OCI-LY7 (cell line): ENCODE results near the gene RAB11FIP4. TPM values are rescaled to one million over a fixed set of nuclear protein-coding genes. Genes with fewer than 3 reads are reported as not detected.

Source experiments
- BruUV-seq: library from RNA; stranded (reverse); fragments of 400-500 nt; replicated peaks from 2 replicates; lab custom pipeline; 2021; lab: Mats Ljungman, UMichigan
- CTCF ChIA-PET: fragments of 300-600 bp; sonication (Branson Sonifier 250); formaldehyde crosslinking; loops from one replicate; lab custom pipeline; 2022; ENCODE audit warnings: antibody characterized with exemption; ENCODE audit not compliant: unreplicated experiment; lab: Charles Lee
- POLR2A ChIA-PET: fragments of 300-600 bp; sonication (Branson Sonifier 250); formaldehyde crosslinking; loops from one replicate; lab custom pipeline; 2022; ENCODE audit warnings: antibody characterized with exemption; lab: Charles Lee
- DNase-seq: peaks from one replicate; pipeline ENCODE4 v3.0.0-alpha.2; 2015; ENCODE audit warnings: low spot score
- H2AFZ ChIP-seq: fragments of 200-600 bp; sonication (generic), shearing (Covaris generic); 2 replicates; pipeline ENCODE4 v1.6.1; 2014; ENCODE audit warnings: mild to moderate bottlenecking, antibody characterized with exemption, low read length, moderate library complexity
- H3K27ac ChIP-seq: fragments of 200-600 bp; sonication (generic); 2 replicates; pipeline ENCODE4 v1.5.1; 2014; ENCODE audit warnings: mixed run types, low read depth, mild to moderate bottlenecking, moderate library complexity, low read length, inconsistent platforms; ENCODE audit not compliant: poor library complexity, severe bottlenecking
- H3K36me3 ChIP-seq: fragments of 200-600 bp; sonication (generic); 2 replicates; pipeline ENCODE4 v1.6.1; 2014; ENCODE audit warnings: mild to moderate bottlenecking, antibody characterized with exemption, low read length, moderate library complexity, mixed read lengths; ENCODE audit not compliant: insufficient read depth
- H3K4me1 ChIP-seq: fragments of 200-600 bp; sonication (generic); 2 replicates; pipeline ENCODE4 v1.5.1; 2014; ENCODE audit warnings: mild to moderate bottlenecking, low read length; ENCODE audit not compliant: insufficient read depth, poor library complexity, severe bottlenecking
- H3K4me2 ChIP-seq: fragments of 200-600 bp; sonication (generic); 2 replicates; pipeline ENCODE4 v1.6.1; 2014; ENCODE audit warnings: mild to moderate bottlenecking, low read length
- H3K4me3 ChIP-seq: fragments of 200-600 bp; sonication (generic); 2 replicates; pipeline ENCODE4 v1.5.1; 2014; ENCODE audit warnings: mild to moderate bottlenecking, low read depth, low read length; ENCODE audit not compliant: poor library complexity, severe bottlenecking
- H3K79me2 ChIP-seq: fragments of 200-600 bp; sonication (generic); 2 replicates; pipeline ENCODE4 v1.6.1; 2016; ENCODE audit warnings: low read depth, mild to moderate bottlenecking, low read length, moderate library complexity, mixed read lengths; ENCODE audit not compliant: insufficient read depth
- H3K9me2 ChIP-seq: fragments of 200-600 bp; sonication (generic); 2 replicates; pipeline ENCODE4 v1.6.1; 2016; ENCODE audit warnings: mild to moderate bottlenecking, low read length, mixed read lengths; ENCODE audit not compliant: insufficient read depth
- H3K9me3 ChIP-seq: fragments of 200-600 bp; sonication (generic); 2 replicates; pipeline ENCODE4 v1.6.1; 2014; ENCODE audit warnings: mild to moderate bottlenecking, mixed run types, low read length, mixed read lengths
- H4K20me1 ChIP-seq: fragments of 200-600 bp; sonication (generic); 2 replicates; pipeline ENCODE4 v1.6.1; 2014; ENCODE audit warnings: mild to moderate bottlenecking, antibody characterized with exemption, low read length, moderate library complexity, mixed read lengths; ENCODE audit not compliant: insufficient read depth
- CTCF ChIP-seq: fragments of 200-600 bp; sonication (generic); conservative IDR thresholded peaks from 2 replicates; pipeline ENCODE4 v1.5.1; 2014; ENCODE audit warnings: mild to moderate bottlenecking, antibody characterized with exemption, low read length, moderate library complexity, mixed read lengths
- EZH2phosphoT487 ChIP-seq: fragments of 200-600 bp; sonication (generic); IDR thresholded peaks from 2 replicates; pipeline ENCODE4 v1.6.1; 2018; ENCODE audit warnings: low read depth, borderline replicate concordance, mild to moderate bottlenecking, mixed run types, antibody characterized with exemption, low read length, moderate library complexity, mixed read lengths
- intact Hi-C: fragments of 100-400 bp; cut with micrococcal nuclease; formaldehyde crosslinking; loops from one replicate; pipeline ENCODE4 v1.10.0; 2022; ENCODE audit not compliant: unreplicated experiment
- total RNA-seq, 2 experiments: library from RNA; depleted of rRNA in 1 of 2; stranded (reverse); fragments of >200 nt in 1 of 2; shearing (Covaris generic) in 1 of 2; gene quantifications; 2 replicates each; pipeline ENCODE4 v1.2.3, GENCODE V29; 2014 to 2022

RAB11FIP4 gene
- total RNA-seq, 2 experiments from 2014 or later = 5.8 to 15.0 TPM

GRCh38 chr17:31550389-31551056 lies 159.0 kb downstream of the RAB11FIP4 start:
- Histone ChIP-seq H3K4me2 (peak overlapping the region; percentile 71), H4K20me1 (no peaks in the 10 kb centered on the region), H2AFZ (peak overlapping the region; percentile 14; the same call in 1 of the 2 replicates), H3K79me2 (no peaks in the 10 kb centered on the region), H3K27ac (peak overlapping the region; percentile 3), H3K4me1 (peaks cover 28% of the 10 kb centered on the region), H3K9me3 (no peaks in the 10 kb centered on the region), H3K4me3 (peak overlapping the region; percentile 97), H3K36me3 (no peaks in the 10 kb centered on the region), H3K9me2 (no peaks in the 10 kb centered on the region)
- ChIA-PET CTCF (no interaction called here), POLR2A (interaction anchor here (1.4 to 1.8 kb wide), 3 partner anchors 13 to 307 kb away, joined by 5 to 10 read pairs (median 9); no protein-coding TSS in a partner anchor)
- no peak for DNase-seq
- BruUV-seq = no TSS peak
- intact Hi-C loops = no loop called here
- TF ChIP-seq EZH2phosphoT487 (no peak), CTCF (no peak)

DNA sequence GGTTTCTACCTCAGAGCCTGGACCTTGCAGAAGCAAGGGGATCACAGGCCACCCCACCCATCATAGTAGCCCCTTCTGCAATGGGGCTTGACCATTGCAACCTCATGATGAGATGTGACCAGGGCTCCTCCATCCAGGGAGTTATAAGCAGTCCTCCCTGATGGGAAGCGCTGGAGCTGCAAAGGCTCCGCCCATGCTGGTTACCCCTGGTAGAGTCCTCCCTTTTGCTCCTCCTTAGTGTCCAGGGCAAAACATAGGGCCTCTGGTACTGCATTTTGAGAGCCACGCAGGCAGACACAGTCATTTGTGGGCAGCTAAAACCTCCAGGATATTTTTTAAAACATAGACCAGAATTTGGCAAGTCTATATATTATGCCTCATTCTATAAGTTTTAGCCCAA lies 161.1 kb downstream of the RAB11FIP4 start:
- H3K9me3 ChIP-seq = no peaks in the 10 kb centered on the region
- no peaks in the 10 kb centered on the region for H3K36me3 ChIP-seq
- no peak overlapping the region for H3K4me3 ChIP-seq
- no TSS peak for BruUV-seq
- no peak overlapping the region for H3K4me2 ChIP-seq
- POLR2A ChIA-PET = interaction anchor here (0.7 kb wide), 1 partner anchor 10 kb away, joined by 3 read pairs; no protein-coding TSS in a partner anchor
- no peak overlapping the region for H3K27ac ChIP-seq
- no peaks in the 10 kb centered on the region for H3K9me2 ChIP-seq
- no peak for TF ChIP-seq CTCF
- TF ChIP-seq EZH2phosphoT487 = no peak
- H2AFZ ChIP-seq = no peak overlapping the region
- no peak for DNase-seq
- CTCF ChIA-PET = no interaction called here
- peaks cover 30% of the 10 kb centered on the region for H3K4me1 ChIP-seq
- no peaks in the 10 kb centered on the region for H3K79me2 ChIP-seq
- intact Hi-C loops = no loop called here
- H4K20me1 ChIP-seq = no peaks in the 10 kb centered on the region

DNA sequence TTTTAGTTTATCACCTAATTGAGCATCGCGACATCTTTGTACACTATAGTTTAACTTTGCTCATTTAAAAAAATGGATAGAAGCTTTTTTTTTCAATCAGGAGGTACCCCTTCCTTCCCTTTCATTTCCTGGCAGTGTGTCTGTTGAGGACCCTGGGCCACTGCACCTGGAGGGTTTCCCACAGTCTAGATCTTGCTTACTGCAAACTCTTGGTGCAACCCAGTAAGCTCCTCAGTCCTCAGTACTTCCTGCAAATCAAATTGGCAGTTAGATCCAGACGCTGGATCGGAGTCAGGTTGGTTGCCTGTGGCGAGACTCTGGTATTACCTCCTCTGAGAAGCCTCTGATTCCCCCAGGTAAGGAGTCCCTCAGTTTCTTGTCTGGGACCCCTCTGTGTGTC lies 162.0 kb downstream of the RAB11FIP4 start:
- H4K20me1 ChIP-seq = no peaks in the 10 kb centered on the region
- ChIA-PET POLR2A (interaction anchor here (0.7 to 1.5 kb wide), 2 partner anchors 11 to 18 kb away, joined by 3 to 7 read pairs; no protein-coding TSS in a partner anchor), CTCF (no interaction called here)
- BruUV-seq = no TSS peak
- H2AFZ ChIP-seq = no peak overlapping the region
- H3K36me3 ChIP-seq = no peaks in the 10 kb centered on the region
- DNase-seq = no peak
- no peak overlapping the region for H3K27ac ChIP-seq
- H3K4me1 ChIP-seq = peaks cover 26% of the 10 kb centered on the region
- H3K9me2 ChIP-seq = no peaks in the 10 kb centered on the region
- H3K4me2 ChIP-seq = no peak overlapping the region
- no peaks in the 10 kb centered on the region for H3K9me3 ChIP-seq
- no peaks in the 10 kb centered on the region for H3K79me2 ChIP-seq
- H3K4me3 ChIP-seq = no peak overlapping the region
- no peak for TF ChIP-seq EZH2phosphoT487
- no peak for TF ChIP-seq CTCF
- intact Hi-C loops = no loop called here
